Germinal center (tissue), 1 donor: ENCODE measurements around the gene SPANXN3.
"Not testable (repeated sequence)": the region's sequence is repeated elsewhere in the genome, so short reads cannot be mapped to it uniquely, and the experiment has no call there.

Experiments used
- DNase-seq: peaks from one replicate; pipeline ENCODE4 v3.0.0; 2012; ENCODE audit warnings: mixed read lengths, low spot score

The SPANXN3 gene

DNA sequence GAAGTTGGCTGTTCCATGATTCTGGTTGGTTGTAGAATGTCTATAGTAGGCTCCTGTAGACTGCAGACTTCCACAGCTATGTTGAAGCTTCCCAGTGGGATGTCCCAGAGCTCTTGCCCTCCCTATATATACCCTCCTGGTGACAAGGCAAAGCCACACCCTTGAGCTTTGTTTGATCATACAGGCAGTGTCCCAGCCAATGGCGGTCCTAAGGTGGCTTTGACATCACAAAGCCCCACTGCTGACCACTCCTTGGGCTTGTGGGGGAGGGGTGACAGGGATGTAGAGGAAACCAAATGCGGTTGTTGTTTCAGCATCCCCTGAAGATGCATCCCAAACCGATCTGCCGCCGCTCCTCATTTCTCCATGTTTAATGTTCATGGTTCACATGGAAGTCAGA is at the start of gene SPANXN3:
Gene SPANXN3, minus strand, starts transcription at position 101 of the 400 bp plus-strand sequence. Its CDS starts 84 bp downstream, at position 17.
- not testable (repeated sequence) for DNase-seq

- no peak for DNase-seq
Observed at GRCh38 chrX:143536176-143536575, 18.9 kb upstream of the SPANXN3 start.

DNA sequence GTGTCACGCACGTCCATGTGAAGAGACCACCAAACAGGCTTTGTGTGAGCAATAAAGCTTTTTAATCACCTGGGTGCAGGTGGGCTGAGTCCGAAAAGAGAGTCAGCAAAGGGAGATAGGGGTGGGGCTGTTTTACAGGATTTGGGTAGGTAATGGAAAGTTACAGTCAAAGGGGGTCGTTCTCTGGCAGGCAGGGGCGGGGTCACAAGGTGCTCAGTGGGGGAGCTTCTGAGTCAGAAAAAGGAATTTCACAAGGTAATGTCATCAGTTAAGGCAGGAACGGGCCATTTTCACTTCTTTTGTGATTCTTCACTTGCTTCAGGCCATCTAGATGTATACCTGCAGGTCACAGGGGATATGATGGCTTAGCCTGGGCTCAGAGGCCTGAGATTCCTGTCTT is 15.1 kb downstream of the SPANXN3 start:
- not testable (repeated sequence) for DNase-seq

GRCh38 chrX:143500751-143501150 is 16.5 kb downstream of the SPANXN3 start:
- DNase-seq: no peak

DNA sequence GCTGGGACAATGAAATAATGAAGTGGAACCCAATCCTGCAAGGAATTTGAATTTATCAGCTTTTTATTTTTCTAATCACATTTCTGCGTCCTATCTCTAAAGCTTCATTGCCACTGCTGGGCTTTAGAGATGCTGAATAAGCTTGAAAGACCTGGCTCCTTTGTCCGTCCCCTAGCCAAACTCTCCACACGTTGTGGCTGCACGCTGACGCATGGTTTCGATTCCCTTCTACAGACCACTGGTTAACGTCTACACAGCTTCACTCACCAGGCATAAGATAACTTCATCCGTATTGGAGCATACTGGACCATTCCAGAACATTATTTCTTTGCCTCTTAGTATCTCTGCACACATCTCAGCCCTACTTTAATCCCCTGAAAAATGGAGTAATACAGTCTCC is 31.2 kb downstream of the SPANXN3 start:
- DNase-seq: no peak

DNA sequence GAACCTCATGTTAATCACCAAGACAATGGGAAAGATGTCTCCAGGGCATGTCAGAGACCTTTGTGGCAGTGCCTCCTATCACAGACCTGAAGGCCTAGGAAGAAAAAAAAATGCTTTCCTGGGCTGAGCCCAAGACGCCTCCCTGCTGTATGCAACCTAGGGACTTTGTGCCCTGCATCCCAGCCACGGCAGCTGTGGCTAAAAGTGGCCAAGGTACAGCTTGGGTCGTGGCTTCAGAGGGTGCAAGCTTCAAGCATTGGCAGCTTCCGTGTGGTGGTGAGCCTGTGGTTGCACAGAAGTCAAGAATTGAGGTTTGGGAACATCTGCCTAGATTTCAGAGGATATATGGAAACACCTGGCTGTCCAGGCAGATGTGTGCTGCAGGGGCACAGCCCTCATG is 40.5 kb downstream of the SPANXN3 start:
- DNase-seq: no peak

DNA sequence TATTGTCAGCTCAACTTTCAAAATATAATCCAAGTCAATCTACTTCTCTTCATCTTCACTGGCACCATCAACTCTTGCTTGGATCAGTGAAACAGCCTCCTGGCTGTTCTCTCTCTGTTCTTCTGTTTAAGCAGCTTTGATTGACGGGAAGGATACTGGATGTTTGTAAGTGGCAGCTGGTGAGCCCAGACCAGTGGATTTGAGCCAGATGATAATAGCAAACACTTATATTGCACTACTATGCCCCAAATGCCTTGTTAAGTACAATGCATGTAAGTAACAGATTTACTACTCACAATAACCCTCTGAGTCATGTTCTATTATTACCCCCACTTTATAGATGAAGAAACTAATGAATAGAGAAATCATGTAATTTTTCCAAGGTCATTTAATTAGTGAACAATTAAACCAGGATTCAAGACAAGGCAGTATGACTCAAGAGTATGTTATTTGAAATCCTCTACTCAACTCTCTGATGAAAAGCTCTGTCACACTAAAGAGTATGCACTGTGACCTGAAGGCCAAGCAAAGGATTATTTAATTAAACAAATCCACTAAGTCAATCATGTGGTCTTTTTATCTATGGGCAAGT is 44.8 kb downstream of the SPANXN3 start:
- DNase-seq: no peak

DNA sequence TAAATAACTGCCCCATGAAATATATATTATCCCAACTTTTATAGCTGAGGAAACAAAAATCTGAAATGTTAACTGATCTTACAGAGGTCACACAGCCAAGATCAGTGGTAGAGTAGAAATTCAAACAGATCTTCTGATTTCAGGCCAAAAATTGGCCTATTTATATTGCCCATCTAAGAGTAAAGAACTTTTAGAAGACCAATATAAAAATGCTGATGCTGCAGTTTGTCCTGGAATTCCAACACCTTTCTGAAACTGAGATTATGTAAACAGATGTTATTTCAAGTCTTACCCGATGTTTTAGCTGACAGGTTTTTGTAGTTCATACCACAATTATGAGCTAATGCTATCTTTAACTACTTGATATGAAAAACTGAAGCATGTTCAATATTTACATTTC is 51.1 kb downstream of the SPANXN3 start:
- DNase-seq: no peak

DNA sequence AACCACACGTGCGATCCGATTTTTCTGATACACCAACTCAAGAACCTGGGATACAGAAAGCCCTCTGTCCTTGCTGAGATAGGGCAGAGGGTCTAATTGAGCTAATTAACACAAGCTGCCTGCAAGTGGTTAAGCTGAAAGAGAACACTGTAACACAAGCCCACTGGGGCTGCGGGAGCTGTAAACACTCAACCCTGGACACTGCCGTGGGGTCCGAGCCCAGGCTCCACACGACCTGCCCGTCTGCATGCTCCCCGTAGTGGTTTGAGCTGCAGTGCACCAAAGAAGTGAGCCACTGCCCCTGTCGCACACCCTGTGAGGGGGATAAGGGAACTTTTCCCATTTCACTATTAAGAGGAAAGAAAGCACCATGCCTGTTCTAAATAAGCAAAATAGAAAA is 54.6 kb downstream of the SPANXN3 start:
- no peak for DNase-seq

- DNase-seq: no peak
Observed at GRCh38 chrX:143461606-143462005, 55.7 kb downstream of the SPANXN3 start.
